Stimulated activated CD4-positive, alpha-beta T cell treated with anti-CD3 and anti-CD28 coated beads, Interleukin-12 subunit alpha, Interleukin-12 subunit beta, amount 100 ng/mL, for 24 hours (primary cell): ENCODE measurements around the gene EIF4E2.
"Not testable (repeated sequence)": the region's sequence is repeated elsewhere in the genome, so short reads cannot be mapped to it uniquely, and the experiment has no call there.

Experiments
- DNase-seq, 2 experiments: peaks; one replicate each; pipeline ENCODE4 v3.0.0-alpha.2; 2020; ENCODE audit warnings: low read depth in 2 of 2

Gene EIF4E2

GRCh38 chr2:232568161-232568560, 17.7 kb downstream of the EIF4E2 start:
- no peak for DNase-seq

- no peak for DNase-seq
Measured at GRCh38 chr2:232569541-232569940, 19.1 kb downstream of the EIF4E2 start.

- DNase-seq, result not testable (repeated sequence)
Measured at GRCh38 chr2:232570481-232570880, 20.0 kb downstream of the EIF4E2 start.

- DNase-seq, result no peak
Measured at GRCh38 chr2:232571026-232571474, 20.6 kb downstream of the EIF4E2 start.

DNA sequence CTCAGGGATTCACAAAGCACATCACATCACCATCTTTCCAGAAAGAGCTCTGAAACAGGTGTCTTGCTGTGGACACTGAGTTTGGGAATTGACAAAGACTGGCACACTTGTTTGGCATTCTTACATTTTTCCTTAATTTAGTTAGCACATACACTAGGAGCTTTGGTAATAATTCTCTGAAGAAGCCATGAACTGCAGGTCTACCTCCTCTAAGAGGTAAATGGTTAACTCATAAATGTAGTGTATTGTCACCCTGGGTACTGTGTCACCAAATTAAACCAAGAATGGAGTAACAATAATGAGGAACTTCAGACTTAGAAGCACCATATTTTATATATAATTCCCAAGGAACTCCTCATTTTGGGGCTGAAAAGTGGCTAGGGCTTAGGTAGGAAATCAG, 22.6 kb downstream of the EIF4E2 start:
- DNase-seq, result no peak

DNA sequence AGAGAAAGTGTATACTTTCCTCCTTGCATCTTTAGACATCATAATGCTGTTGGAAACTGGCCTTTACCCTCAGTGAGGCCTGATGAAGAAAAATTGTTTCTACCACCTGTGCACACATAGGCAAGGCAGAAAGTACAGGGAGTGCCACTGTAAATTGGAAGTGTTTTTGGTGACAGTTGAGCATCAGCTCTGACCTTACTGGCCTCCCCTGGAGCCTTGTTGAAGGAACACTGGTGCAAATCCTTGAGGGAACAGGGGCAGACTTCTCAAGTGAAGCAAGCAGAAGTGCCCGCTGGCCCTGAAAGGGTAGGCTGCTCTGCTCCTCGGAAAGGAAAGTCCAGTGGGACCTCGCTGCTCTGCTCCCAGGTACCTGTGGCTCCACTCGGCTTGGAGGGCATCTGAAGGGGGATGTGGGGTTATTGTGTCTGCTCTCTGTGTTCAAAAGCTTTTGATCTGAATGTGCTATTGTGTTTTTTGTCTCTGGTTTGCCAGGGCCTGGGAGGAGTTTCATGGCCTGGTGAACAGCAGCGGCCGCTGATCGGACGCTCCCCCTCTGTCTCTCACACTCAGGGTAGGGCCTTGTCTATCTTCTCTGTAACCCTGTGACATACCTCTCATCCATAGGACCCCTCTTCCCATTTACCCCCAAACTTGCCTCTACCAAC, 23.4 kb downstream of the EIF4E2 start:
- DNase-seq, result no peak

DNA sequence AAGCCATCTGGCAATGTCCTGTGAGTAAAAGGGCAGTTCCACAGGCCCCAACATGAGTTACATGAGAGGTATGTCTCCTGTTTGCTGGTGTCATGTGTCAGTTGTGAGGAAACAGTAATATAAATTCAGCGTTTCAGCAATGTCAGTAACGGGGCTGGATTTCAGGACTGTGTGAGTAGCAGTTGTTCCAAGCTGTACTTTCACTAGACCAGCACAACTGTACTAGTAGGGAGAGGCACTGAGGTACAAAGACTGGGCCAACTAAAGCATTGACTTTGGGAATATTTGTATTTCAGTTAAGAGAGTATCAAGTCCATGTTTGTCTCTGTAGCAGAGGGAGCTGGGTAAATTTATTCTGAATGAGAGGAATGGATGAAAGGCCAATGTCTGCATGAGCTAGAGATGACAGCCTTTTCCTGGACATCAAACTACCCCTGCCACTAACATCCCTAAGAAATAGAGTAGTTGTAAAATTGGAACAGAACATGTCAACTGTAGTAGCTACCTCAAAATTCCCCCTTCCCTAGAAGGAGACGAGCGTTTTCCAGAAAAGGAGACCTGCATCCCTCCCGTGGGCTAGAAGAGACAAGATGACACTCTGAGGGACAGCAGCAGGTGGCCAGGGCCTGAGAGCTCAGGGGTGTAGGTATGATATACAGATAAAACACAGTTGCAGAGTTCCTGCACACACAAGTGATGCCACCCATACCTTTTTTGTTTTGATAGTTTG, 24.4 kb downstream of the EIF4E2 start:
- DNase-seq, result no peak

DNA sequence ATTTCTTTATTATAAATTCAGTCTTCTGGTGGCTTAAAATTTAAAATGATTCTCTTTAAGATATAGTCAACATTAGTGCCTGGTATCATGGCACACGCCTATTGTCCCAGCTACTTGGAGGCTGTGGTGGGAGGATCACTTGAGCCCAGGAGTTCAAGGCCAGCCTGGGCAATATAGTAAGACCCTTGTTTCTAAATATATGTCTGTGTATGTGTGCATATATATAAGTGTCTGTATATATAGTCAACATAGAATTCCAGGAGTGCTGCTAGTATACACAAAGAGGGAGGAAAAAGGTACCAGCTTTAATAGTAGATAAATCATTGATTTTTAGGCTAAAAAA, 24.9 kb downstream of the EIF4E2 start:
- no peak for DNase-seq

GRCh38 chr2:232576995-232577394, 26.5 kb downstream of the EIF4E2 start:
- DNase-seq, result no peak

DNA sequence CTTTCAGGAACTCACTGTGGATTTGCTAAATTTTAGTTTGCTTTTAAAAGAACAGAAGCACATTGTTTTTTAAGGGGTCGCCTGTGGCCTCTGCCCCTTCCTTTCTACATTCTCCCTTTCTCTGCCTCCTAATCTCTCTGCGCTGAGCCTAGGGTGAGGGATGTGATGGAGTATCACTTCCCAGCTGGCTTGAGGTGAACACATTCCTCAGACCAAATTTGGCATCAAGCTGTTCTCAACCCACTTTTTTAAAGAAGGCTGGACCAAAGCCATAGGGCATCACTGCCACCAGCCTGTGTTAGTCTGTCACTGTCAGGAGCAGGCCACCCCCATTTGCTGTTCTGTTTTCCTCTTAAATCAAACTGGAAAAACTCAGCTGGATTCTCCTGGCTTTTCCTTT, 27.4 kb downstream of the EIF4E2 start:
- no peak for DNase-seq

GRCh38 chr2:232578626-232579025, 28.1 kb downstream of the EIF4E2 start:
- no peak for DNase-seq

GRCh38 chr2:232580648-232580981, 30.1 kb downstream of the EIF4E2 start:
- no peak for DNase-seq

DNA sequence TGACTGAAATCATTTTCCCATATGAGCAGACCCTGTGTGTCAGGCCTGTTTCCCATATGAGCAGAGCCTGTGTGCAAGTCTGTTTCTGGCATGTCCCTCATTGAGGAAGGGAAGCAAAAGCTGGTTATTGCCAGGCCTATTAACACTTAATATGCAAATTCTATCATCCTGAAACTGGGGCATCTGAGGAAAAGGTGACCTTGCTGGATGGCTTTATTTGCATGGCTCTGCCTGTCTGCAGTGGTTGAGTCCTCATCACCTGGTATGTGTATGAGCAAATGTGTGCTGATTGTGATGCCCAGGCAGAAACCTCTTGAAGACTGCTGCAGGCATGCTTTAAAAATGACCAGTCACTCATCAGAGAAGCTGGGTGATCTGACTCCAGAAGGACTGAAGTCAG, 31.2 kb downstream of the EIF4E2 start:
- no peak for DNase-seq

GRCh38 chr2:232584238-232584637, 33.7 kb downstream of the EIF4E2 start:
- no peak for DNase-seq

- no peak for DNase-seq
Measured at GRCh38 chr2:232586943-232587505, 36.5 kb downstream of the EIF4E2 start.

GRCh38 chr2:232587512-232587911, 37.0 kb downstream of the EIF4E2 start:
- no peak for DNase-seq

GRCh38 chr2:232588031-232588430, 37.5 kb downstream of the EIF4E2 start:
- DNase-seq, result no peak

GRCh38 chr2:232588680-232589585, 38.4 kb downstream of the EIF4E2 start:
- DNase-seq, result no peak

DNA sequence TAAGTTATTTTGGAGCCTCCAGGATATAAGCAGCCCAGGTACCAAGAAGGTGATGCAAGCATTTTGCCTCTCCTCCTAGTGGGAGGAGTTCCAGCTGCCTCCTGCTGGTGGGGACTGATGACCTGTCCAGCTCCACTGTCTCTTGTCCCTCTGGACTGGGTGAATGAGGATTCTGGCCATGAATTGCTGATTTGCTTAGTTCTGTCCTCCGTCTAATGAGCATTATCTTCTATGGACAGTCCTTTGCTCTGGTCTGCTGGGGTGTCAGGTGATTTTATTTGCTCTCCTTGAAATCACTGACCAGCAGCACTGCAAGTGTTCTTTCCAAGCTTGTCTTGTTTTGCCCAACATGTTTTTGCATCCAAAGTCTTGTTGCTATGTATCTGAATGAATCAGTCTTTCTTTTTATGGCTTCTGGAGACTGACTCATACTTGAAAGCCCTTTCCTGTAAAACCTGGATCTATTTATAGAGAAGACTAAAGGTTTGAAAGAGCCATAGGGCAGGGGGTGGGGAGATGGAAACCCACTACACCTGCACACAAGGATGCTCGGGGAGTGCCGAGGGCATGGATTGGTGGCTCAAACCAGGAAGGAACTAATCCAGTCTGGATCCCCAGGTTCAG, 42.4 kb downstream of the EIF4E2 start:
- DNase-seq, result no peak

DNA sequence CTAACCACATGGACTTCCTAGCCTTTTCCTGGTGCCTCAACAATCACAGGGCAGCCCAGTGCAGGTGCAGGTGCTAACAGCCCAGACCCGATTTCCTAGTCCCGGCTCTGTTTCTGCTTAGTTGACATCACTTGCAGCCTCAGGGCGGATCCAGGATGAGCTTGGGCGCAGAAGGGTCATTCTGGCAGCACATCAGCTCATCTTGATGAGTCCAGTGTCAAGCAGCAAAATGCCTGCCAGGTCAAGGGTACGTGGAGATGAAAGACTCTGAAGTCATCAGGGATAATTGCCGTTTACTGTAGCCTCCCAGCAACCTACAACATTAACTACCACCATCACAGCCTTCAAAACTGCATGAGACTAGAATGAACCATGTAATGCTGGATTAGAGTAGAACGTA, 43.5 kb downstream of the EIF4E2 start:
- DNase-seq, result no peak

DNA sequence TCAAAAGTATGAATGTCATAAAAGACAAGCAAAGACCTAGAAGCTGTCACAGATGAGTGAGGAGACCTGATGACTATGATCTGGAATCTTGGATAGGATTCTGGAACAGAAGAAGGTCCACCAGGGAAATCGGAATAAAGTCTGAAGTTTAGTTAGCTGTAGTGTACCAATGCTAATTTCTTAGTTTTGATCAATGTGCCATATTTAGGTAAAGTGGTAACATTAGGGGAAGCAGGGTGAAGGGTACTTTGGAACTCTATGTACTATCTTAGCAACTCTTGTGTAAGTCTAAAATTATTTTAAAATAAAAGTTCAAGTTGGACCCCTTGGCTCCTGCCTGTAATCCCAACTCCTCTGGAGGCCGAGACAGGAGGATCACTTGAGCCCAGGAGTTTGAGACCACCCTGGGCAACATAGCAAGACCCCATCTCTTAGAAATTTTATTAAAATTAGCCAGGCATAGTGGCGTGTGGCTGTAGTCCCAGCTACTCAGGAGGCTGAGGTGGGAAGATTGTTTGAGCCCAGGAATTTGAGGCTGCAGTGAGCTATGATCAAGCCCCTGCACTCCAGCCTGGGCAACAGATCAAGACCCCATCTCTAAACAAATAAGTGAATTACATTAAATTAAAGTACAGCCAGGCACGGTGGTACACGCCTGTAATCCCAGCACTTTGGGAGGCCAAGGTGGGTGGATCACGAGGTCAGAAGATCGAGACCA, 47.0 kb downstream of the EIF4E2 start:
- no peak for DNase-seq
